ENCODE results near the gene WDFY4.

WDFY4 gene

DNA sequence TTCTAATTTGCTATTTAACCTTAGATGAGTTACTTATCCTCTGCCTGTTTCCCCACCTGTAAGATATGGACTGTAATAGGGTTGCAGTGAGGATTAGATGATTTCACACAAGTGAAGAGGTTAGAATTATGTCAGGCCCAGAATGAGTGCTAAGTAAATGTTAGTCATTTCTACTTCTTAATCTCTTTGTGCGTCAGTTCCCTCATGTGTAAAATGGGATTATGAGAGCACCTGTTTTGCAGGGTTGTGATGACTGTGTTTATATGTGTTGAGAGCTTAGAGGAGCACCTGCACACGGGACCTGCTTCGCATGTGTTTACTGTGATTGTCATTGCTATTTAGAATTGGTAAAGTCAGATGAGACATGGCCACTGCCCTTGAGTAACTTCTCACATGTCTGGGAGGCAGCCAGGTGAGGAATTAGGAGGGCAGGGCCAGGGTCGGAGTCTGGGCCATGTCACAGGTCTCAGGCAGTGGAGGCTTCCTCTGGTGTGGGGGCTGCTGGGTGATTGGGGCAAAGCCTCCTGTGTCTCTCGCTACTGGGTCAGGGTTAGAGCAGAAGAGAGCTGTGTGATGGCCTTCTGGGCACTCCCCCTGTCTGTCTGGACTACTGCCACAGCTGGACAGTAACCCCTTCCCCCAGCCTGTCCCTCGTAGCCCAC is 106.7 kb downstream of the WDFY4 start:
- Histone ChIP-seq H3K9ac (ENCODE audit: low read length) (no peak overlapping the region), H3K36me3 (ENCODE audit: control insufficient read depth, insufficient read depth, low read length) (no peaks in the 10 kb centered on the region), H3K27me3 (ENCODE audit: control insufficient read depth, insufficient read depth, low read length) (no peaks in the 10 kb centered on the region), H3K4me3 (ENCODE audit: low read length) (no peak overlapping the region), H3K27ac (ENCODE audit: low read depth, low read length) (no peak overlapping the region), H3K4me1 (ENCODE audit: control insufficient read depth, insufficient read depth, low read length) (no peaks in the 10 kb centered on the region)

DNA sequence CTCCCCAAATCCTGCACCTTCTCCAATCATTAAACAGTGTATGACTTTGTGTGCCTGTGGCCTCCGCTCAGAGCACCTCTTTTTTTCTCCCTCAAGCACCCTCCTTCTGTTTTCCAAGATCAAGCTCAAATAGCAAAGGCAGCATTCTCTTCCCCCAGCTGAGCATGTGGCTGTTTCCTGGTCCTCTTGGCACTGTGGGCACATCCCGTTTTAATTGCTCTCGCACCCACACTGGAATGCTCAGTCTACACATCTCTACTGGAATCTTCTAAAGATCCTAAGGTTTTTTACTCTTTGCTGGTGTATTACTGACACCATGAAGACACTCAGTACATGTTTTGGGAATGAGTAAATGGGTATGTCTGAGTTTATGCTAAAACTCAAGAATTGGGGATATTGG is 107.4 kb downstream of the WDFY4 start:
- no peaks in the 10 kb centered on the region for H3K27me3 ChIP-seq (ENCODE audit: control insufficient read depth, insufficient read depth, low read length)
- H3K36me3 ChIP-seq (ENCODE audit: control insufficient read depth, insufficient read depth, low read length), result no peaks in the 10 kb centered on the region
- no peak overlapping the region for H3K27ac ChIP-seq (ENCODE audit: low read depth, low read length)
- H3K4me1 ChIP-seq (ENCODE audit: control insufficient read depth, insufficient read depth, low read length), result no peaks in the 10 kb centered on the region
- no peak overlapping the region for H3K9ac ChIP-seq (ENCODE audit: low read length)
- no peak overlapping the region for H3K4me3 ChIP-seq (ENCODE audit: low read length)

DNA sequence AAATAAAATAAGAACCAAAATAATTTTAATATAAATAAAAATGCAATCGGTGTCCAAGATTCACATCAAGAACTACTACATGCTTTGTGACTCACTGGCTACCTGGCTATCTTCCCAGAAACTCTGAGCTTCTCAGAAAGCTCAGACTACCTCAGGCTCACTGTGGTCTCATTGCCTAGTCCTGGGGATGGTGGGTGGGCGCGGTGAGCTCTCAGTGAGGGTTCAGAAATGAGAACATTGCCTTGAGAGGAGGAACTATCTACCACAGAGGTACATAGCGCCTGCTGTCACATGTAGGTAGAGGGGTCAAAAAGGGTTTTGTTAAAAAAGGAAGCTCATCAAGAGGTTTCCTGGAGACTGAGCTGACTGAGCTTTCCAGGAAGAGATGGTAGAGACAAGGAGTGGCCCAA is 108.0 kb downstream of the WDFY4 start:
- Histone ChIP-seq H3K36me3 (ENCODE audit: control insufficient read depth, insufficient read depth, low read length) (no peaks in the 10 kb centered on the region), H3K27ac (ENCODE audit: low read depth, low read length) (no peak overlapping the region), H3K4me3 (ENCODE audit: low read length) (no peak overlapping the region)

DNA sequence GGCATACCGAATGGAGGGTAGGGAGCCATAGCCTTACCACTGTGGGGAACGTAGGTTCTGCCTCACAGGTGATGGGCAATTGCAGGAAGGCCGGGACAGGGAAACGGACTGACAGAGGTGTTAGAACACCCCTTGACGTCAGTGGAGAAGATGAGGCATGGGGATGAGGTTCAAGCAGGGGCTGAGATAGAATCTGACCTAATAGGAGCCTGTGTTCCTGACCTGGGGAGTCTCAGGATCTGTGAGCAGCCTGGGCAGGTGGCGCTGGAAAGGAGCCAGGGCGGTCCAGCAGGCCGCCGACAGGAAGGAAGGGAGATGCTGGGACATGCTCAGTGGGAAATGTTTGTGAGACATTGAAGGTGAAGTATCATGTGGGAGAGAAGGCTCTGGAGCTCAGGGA is 109.4 kb downstream of the WDFY4 start:
- H3K27ac ChIP-seq (ENCODE audit: low read depth, low read length), result no peak overlapping the region
- H3K9ac ChIP-seq (ENCODE audit: low read length), result no peak overlapping the region
- H3K4me1 ChIP-seq (ENCODE audit: control insufficient read depth, insufficient read depth, low read length), result no peaks in the 10 kb centered on the region

More for the DNA sequence above, 108.0 kb downstream of the WDFY4 start:
- Histone ChIP-seq H3K9ac (ENCODE audit: low read length) (no peak overlapping the region), H3K27me3 (ENCODE audit: control insufficient read depth, insufficient read depth, low read length) (no peaks in the 10 kb centered on the region), H3K4me1 (ENCODE audit: control insufficient read depth, insufficient read depth, low read length) (no peaks in the 10 kb centered on the region)

DNA sequence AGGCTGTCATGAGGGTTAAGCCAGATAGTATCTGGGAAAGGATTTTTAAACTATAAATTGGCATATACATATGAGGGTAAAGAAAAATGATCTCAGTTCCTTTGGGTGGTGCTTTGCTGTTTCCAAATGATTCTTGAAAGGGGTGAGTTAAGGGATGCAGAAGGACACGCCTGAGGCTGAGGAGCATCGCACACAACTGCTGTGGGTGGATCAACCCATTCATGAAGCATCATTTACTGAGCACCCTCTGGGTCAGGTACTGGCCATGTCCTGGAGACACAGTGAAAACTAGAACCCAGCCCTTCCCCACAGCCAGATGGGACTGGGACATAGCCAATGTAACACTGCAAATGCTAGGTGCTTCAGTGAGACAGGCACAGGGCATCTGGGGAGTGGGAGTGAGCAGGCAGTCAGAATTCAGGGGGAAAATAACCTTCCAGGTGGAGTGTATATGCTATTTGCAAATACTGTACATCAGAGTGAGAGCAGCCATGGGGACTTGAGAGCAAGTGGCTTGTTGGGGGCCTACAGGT is 112.1 kb downstream of the WDFY4 start:
- no peak overlapping the region for H3K9ac ChIP-seq (ENCODE audit: low read length)
- H3K36me3 ChIP-seq (ENCODE audit: control insufficient read depth, insufficient read depth, low read length), result no peaks in the 10 kb centered on the region
- no peaks in the 10 kb centered on the region for H3K4me1 ChIP-seq (ENCODE audit: control insufficient read depth, insufficient read depth, low read length)

More for the DNA sequence above, 109.4 kb downstream of the WDFY4 start:
- no peak overlapping the region for H3K4me3 ChIP-seq (ENCODE audit: low read length)
- no peaks in the 10 kb centered on the region for H3K27me3 ChIP-seq (ENCODE audit: control insufficient read depth, insufficient read depth, low read length)
- H3K36me3 ChIP-seq (ENCODE audit: control insufficient read depth, insufficient read depth, low read length), result no peaks in the 10 kb centered on the region

DNA sequence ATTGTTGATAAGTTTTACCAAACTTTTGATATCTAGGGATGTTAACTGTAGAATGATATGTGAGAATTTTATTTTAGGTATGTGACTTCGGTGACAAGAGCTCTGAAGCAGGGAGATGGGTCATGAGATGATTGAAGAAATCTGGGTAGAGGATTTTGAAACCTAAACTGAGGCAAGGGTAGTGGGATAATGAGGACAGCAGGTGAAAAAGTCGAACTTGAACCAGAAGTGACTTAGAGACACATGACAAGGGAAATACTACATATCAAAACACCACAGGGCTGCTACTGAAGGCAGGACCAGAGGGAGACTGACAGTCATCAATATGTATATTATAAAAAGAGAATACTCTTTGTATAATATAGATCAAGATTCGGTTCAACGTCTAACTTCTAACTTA is 113.2 kb downstream of the WDFY4 start:
- Histone ChIP-seq H3K27ac (ENCODE audit: low read depth, low read length) (no peak overlapping the region), H3K4me1 (ENCODE audit: control insufficient read depth, insufficient read depth, low read length) (no peaks in the 10 kb centered on the region), H3K36me3 (ENCODE audit: control insufficient read depth, insufficient read depth, low read length) (no peaks in the 10 kb centered on the region), H3K9ac (ENCODE audit: low read length) (no peak overlapping the region), H3K27me3 (ENCODE audit: control insufficient read depth, insufficient read depth, low read length) (no peaks in the 10 kb centered on the region), H3K4me3 (ENCODE audit: low read length) (no peak overlapping the region)

More for the DNA sequence above, 112.1 kb downstream of the WDFY4 start:
- H3K4me3 ChIP-seq (ENCODE audit: low read length), result no peak overlapping the region
- no peaks in the 10 kb centered on the region for H3K27me3 ChIP-seq (ENCODE audit: control insufficient read depth, insufficient read depth, low read length)
- no peak overlapping the region for H3K27ac ChIP-seq (ENCODE audit: low read depth, low read length)

DNA sequence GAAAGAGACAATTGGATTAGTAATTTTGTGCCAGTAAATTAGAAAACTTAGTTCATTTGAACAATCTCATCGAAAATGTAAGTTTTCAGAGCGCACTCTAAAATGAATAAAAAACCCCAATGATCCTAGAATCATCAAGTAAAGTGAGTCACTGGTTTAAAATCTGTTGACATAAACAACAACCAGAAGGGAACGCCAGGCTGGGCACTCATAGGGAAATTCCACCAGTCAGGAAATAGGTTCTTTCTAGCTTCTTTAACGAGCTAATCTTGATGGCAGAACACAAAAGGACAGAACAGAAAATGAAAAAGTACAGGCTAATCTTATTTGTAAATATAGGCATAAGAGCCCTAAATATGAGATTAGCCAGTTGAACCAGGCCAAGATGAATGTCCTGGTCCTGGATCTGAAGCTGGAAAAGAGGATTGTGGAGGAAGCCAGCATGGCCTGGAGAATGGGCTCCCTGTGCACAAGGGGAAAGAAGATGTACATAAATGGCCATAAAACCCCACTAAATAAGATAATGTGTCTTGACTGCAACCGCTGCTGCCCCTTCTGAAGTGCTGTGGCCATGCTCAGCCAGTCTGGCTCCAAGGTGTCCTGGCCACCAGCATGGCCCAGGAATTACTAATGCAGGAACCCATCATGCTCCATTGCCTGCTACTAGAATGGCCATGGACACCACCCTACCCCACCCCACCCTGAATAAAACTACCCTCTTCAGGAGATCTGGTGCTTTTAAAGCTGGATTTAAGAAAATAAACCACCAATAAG is 114.0 kb downstream of the WDFY4 start:
- Histone ChIP-seq H3K9ac (ENCODE audit: low read length) (no peak overlapping the region), H3K4me1 (ENCODE audit: control insufficient read depth, insufficient read depth, low read length) (no peaks in the 10 kb centered on the region), H3K27ac (ENCODE audit: low read depth, low read length) (no peak overlapping the region), H3K27me3 (ENCODE audit: control insufficient read depth, insufficient read depth, low read length) (no peaks in the 10 kb centered on the region), H3K4me3 (ENCODE audit: low read length) (no peak overlapping the region), H3K36me3 (ENCODE audit: control insufficient read depth, insufficient read depth, low read length) (no peaks in the 10 kb centered on the region)

DNA sequence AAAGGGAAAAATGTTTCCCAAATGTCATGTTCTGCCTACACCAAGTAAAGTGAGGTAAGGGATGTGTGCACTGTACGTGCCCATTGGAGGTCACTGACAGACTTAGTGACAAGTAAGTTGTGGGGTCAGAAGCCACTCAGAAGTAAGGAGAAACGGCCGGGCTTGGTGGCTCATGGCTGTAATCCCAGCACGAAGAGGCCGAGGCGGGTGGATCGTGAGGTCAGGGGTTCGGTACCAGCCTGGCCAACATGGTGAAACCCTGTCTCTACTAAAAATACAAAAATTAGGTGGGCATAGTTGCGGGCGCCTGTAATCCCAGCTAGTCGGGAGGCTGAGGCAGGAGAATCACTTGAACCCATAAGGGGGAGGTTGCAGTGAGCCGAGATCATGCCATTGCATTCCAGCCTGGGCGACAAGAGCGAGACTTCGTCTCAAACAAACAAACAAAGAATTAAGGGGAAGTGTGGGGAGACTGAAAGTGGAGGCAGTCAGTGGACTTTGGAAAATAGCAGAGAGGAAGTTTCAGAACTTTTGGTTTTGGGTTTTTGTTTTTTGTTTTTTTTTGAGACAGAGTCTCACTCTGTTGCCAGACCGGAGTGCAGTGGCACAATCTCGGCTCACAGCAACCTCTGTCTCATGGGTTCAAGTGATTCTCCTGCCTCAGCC is 114.8 kb downstream of the WDFY4 start:
- Histone ChIP-seq H3K9ac (ENCODE audit: low read length) (no peak overlapping the region), H3K27ac (ENCODE audit: low read depth, low read length) (no peak overlapping the region), H3K4me3 (ENCODE audit: low read length) (no peak overlapping the region), H3K27me3 (ENCODE audit: control insufficient read depth, insufficient read depth, low read length) (no peaks in the 10 kb centered on the region), H3K4me1 (ENCODE audit: control insufficient read depth, insufficient read depth, low read length) (no peaks in the 10 kb centered on the region), H3K36me3 (ENCODE audit: control insufficient read depth, insufficient read depth, low read length) (no peaks in the 10 kb centered on the region)

DNA sequence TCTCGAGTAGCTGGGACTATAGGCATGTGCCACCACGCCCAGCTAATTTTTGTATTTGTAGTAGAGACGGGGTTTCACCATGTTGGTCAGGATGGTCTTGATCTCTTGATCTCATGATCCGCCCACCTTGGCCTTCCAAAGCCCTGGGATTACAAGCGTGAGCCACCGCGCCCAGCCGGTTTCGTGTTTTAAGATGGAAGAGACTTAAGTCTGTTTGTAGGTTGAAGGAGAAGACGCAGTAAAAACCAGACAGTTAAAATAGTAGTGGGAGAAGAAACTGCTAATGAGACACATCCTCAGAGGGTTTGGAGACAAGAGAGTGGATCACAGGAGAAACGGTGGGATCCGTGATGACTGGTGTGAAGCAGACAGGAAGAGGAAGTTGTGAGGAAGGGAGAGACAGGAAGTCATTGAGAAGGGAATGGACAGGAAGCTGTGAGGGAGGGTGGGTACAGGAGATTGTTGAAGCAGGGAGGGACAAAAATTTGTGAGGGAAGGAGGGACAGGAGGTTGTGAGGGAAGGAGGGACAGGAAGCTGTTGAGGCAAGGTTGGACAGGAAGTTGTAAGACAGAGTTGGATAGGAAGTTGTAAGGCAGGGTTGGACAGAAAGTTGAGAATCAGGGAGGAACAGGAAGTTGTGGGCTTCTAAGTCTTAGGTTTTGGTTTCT is 115.5 kb downstream of the WDFY4 start:
- Histone ChIP-seq H3K36me3 (ENCODE audit: control insufficient read depth, insufficient read depth, low read length) (no peaks in the 10 kb centered on the region), H3K27ac (ENCODE audit: low read depth, low read length) (no peak overlapping the region), H3K4me1 (ENCODE audit: control insufficient read depth, insufficient read depth, low read length) (no peaks in the 10 kb centered on the region), H3K9ac (ENCODE audit: low read length) (no peak overlapping the region), H3K27me3 (ENCODE audit: control insufficient read depth, insufficient read depth, low read length) (no peaks in the 10 kb centered on the region), H3K4me3 (ENCODE audit: low read length) (no peak overlapping the region)

DNA sequence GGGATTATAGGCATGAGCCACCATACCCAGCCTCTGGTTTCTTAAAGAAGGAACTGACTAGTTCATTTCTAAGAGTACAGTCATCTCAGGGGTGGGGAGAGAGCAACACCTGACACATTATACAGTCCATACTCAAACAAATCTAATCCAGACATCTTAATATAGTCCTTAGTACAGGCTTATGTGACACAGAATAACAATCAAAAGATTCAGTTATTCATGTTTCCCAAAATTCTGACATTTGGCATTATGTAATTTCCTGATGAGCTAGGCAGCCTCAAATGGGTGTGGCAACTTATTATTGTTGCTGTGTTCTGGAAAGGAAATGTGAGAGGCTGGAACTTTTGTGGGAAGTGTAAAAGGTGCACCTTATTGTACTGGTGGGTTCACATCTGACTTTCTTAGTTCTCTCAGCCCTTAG is 116.3 kb downstream of the WDFY4 start:
- no peaks in the 10 kb centered on the region for H3K27me3 ChIP-seq (ENCODE audit: control insufficient read depth, insufficient read depth, low read length)
- no peak overlapping the region for H3K4me3 ChIP-seq (ENCODE audit: low read length)
- no peaks in the 10 kb centered on the region for H3K36me3 ChIP-seq (ENCODE audit: control insufficient read depth, insufficient read depth, low read length)

DNA sequence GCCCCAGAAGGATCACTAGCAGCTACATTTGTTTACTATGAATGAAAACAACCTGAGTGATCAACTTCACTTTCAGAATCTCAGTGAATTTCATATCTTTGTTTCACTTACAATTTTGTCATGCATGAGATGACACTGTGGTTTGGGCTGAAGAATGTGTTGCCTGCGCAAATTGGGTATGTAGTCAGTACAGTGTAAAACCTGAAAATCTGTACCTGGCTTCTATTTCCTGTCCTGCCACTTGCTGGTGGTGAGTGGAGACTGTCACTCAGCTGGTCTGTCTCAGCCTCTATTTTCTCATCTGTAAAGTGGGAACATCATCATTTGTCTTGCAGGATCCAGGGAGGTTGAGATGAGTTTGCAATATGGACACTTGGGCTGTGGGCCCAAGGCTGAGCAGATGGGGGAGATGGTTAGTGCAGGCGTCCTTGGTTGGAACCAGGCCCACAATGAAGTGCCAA is 118.0 kb downstream of the WDFY4 start:
- H3K36me3 ChIP-seq (ENCODE audit: control insufficient read depth, insufficient read depth, low read length), result no peaks in the 10 kb centered on the region

More for the DNA sequence above, 116.3 kb downstream of the WDFY4 start:
- Histone ChIP-seq H3K4me1 (ENCODE audit: control insufficient read depth, insufficient read depth, low read length) (no peaks in the 10 kb centered on the region), H3K9ac (ENCODE audit: low read length) (no peak overlapping the region), H3K27ac (ENCODE audit: low read depth, low read length) (no peak overlapping the region)

More for the DNA sequence above, 118.0 kb downstream of the WDFY4 start:
- no peaks in the 10 kb centered on the region for H3K27me3 ChIP-seq (ENCODE audit: control insufficient read depth, insufficient read depth, low read length)
- no peak overlapping the region for H3K9ac ChIP-seq (ENCODE audit: low read length)
- no peak overlapping the region for H3K27ac ChIP-seq (ENCODE audit: low read depth, low read length)
- H3K4me1 ChIP-seq (ENCODE audit: control insufficient read depth, insufficient read depth, low read length), result no peaks in the 10 kb centered on the region
- no peak overlapping the region for H3K4me3 ChIP-seq (ENCODE audit: low read length)
